Measurements from ENCODE around the gene DENND5A.

GRCh38 chr11:9285850-9286587 is 20.9 kb upstream of the DENND5A start:
- TF ChIP-seq CTCF (IDR thresholded peaks at IDR 0.05 in 2 of 3, conservative IDR thresholded peaks at IDR 0.05 in 1 of 3; ENCODE audit: control insufficient read depth in 2 of 3, extremely low read depth in 1 of 3, insufficient read depth in 1 of 3, low read depth in 3 of 3, low read length in 3 of 3) (no peak), MXI1 (IDR thresholded peaks at IDR 0.05; ENCODE audit: low read depth, low read length) (no peak), REST (IDR thresholded peaks at IDR 0.05; ENCODE audit: low read depth, low read length) (no peak), RBBP5 (conservative IDR thresholded peaks at IDR 0.05) (no peak), JUND (IDR thresholded peaks at IDR 0.05; ENCODE audit: low read depth, low read length) (no peak), POLR2A (IDR thresholded peaks at IDR 0.05; ENCODE audit: low read depth, low read length) (no peak), PKNOX1 (IDR thresholded peaks at IDR 0.05) (no peak), NFIC (IDR thresholded peaks at IDR 0.05; ENCODE audit: low read depth, low read length) (no peak), BMI1 (IDR thresholded peaks at IDR 0.05; ENCODE audit: borderline replicate concordance) (no peak), BRCA1 (IDR thresholded peaks at IDR 0.05; ENCODE audit: low read depth, low read length) (no peak), YY1 (IDR thresholded peaks at IDR 0.05; ENCODE audit: low read depth, low read length) (no peak)
